H1 (cell line): Measurements from ENCODE around the gene SGMS1. TPM values are rescaled to one million over a fixed set of nuclear protein-coding genes. Genes with fewer than 3 reads are reported as not detected.

Source experiments
- BRCA1 ChIP-seq: IDR thresholded peaks from 2 replicates; pipeline ENCODE4 v1.6.1; 2012; ENCODE audit warnings: low read depth, low read length, improper control_type of control experiment
- SIRT6 ChIP-seq: IDR thresholded peaks from one replicate; pipeline ENCODE4 v1.7.1; 2012; ENCODE audit warnings: low read length, inconsistent platforms
- polyA plus RNA-seq, 7 experiments: library from polyadenylated mRNA; depleted of rRNA in 3 of 7; stranded (reverse) in 5 of 7; unstranded in 2 of 7; fragments of >200 nt in 5 of 7; fragments of 200-250 nt in 2 of 7; gene quantifications; 1 replicate in 5 of 7; 2 replicates in 1 of 7; 4 replicates in 1 of 7; pipeline versions ENCODE4 v1.2.1 to v1.2.3, GENCODE V29; 2011 to 2013; ENCODE audit warnings: missing spikeins in 2 of 7, mixed read lengths in 2 of 7
- total RNA-seq: library from RNA; stranded (reverse); fragmentation: NEBNext Ultra II Directional; extraction: Animal tissue kit (Norgen Biotek cat#: 25700); gene quantifications from 2 replicates; pipeline ENCODE4 v1.2.1, GENCODE V29; 2021

Gene SGMS1
- total and polyA plus RNA-seq, 2 of the 8 experiments (the other 6 are each of a cell fraction or from before 2014, with no cell fraction given): 6.0 to 15.6 TPM

DNA sequence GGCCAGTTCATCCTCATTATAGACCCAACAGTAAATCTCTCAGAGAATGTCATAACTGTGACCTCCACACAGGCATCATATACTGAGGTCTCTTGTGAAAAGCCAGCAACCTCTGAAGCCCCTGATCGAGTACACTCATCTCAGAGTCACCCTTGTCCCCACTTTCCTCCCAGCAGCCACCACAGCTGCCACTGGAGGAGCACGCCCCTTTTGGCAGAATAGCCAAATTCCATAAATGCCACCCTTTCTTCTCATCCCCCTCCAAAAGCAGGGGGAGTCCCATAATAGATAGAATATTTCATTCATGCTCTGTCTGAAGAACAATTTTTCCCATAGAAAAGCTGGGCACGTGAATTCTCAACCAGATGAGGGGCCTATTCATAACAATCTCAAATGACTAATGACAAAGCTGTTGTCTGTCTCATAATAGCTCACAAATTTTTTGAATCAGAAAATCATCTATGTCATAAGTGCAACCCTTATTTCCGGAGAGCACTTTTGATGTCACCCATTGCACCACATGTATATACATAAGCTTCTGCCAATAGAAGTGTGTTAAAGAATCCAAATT is 47.4 kb downstream of the SGMS1 start (continued):
- TF ChIP-seq BRCA1 (no peak), SIRT6 (no peak)
